Spleen (tissue), 7 donors: ENCODE measurements around the gene CHD9.

ENCODE experiments used
- POLR2A ChIP-seq, 3 donors: fragments of 450-650 bp; IDR thresholded peaks; one replicate each; pipeline ENCODE4 v1.5.1; 2017; ENCODE audit warnings: antibody characterized with exemption in 3 of 3, mild to moderate bottlenecking in 1 of 3
- POLR2AphosphoS5 ChIP-seq, 3 donors: sonication (generic); formaldehyde crosslinking; IDR thresholded peaks; one replicate each; pipeline ENCODE4 v1.5.1; 2017; ENCODE audit warnings: antibody characterized with exemption in 3 of 3
- TF ChIP-seq, protein P1 (sequence below), 11 experiments: fragments of 200-600 bp in 7 of 11; fragments of 450-650 bp in 4 of 11; sonication (generic) in 4 of 11; IDR thresholded peaks in 8 of 11; conservative IDR thresholded peaks in 3 of 11; 1 replicate in 7 of 11; 2 replicates in 4 of 11; pipeline versions ENCODE4 v1.4.0 to v1.8.0; 2016 to 2021; ENCODE audit warnings: antibody characterized with exemption in 11 of 11, inconsistent platforms in 4 of 11, mild to moderate bottlenecking in 1 of 11
- donor health status: DM: no; HTN: no; CAD: no; lungs with moderate emphysema.
- donor health status: DM: no; HTN: no; CAD: no.
- donor health status: DM: no; HTN: no; CAD: no.

DNA sequence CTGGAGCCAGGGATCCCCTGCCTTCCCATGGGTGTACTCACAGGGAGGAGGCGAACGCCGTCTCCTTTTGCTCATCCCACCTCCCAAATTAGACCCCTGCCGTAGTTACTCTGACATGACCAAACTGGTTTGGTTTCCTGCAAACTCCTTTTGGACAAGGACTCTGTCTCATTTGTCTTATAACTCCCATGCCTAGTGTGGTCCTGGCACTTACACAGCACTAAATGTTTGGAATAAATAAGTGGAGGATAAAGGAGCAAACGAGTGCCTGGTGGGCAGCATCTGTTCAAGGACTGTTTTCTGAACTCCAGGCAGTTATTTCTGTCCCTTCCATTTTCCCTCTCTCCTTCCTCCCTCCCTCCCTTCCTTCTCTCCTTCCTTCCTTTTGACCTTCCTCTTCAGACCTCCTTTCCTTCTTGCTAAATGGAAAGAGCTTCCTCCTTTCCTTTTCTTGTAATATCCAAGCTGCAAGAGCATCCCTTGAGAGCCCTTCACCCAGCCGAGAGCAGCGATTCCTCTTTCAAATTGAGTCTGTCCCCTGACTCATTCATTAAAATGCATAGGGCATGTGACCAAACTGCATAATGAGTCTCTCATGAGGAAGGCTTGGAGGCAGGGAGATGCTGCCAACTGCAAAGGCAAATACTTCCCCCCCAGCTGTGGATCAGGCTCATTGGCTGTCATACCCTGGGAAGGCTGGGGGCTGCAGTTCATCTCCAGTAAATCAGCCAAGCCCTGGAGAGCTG, 36.8 kb downstream of the CHD9 start:
- TF ChIP-seq, protein P1, sequence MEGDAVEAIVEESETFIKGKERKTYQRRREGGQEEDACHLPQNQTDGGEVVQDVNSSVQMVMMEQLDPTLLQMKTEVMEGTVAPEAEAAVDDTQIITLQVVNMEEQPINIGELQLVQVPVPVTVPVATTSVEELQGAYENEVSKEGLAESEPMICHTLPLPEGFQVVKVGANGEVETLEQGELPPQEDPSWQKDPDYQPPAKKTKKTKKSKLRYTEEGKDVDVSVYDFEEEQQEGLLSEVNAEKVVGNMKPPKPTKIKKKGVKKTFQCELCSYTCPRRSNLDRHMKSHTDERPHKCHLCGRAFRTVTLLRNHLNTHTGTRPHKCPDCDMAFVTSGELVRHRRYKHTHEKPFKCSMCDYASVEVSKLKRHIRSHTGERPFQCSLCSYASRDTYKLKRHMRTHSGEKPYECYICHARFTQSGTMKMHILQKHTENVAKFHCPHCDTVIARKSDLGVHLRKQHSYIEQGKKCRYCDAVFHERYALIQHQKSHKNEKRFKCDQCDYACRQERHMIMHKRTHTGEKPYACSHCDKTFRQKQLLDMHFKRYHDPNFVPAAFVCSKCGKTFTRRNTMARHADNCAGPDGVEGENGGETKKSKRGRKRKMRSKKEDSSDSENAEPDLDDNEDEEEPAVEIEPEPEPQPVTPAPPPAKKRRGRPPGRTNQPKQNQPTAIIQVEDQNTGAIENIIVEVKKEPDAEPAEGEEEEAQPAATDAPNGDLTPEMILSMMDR (IDR thresholded peaks at IDR 0.05 in 8 of 11, conservative IDR thresholded peaks at IDR 0.05 in 3 of 11) = no peak
- TF ChIP-seq POLR2A (IDR thresholded peaks at IDR 0.05) = no peak
- peak in 2 of 3 donors; percentile 35 to 43 for TF ChIP-seq POLR2AphosphoS5 (IDR thresholded peaks at IDR 0.05)
